Measurements from ENCODE around the gene HTT. TPM values are rescaled to one million over a fixed set of nuclear protein-coding genes. Genes with fewer than 3 reads are reported as not detected.

The HTT gene
- total and polyA plus RNA-seq, 9 of the 15 experiments (the other 6 are each of a cell fraction or from before 2014, with no cell fraction given), result 0.66 to 31.6 (median 14.7) TPM

DNA sequence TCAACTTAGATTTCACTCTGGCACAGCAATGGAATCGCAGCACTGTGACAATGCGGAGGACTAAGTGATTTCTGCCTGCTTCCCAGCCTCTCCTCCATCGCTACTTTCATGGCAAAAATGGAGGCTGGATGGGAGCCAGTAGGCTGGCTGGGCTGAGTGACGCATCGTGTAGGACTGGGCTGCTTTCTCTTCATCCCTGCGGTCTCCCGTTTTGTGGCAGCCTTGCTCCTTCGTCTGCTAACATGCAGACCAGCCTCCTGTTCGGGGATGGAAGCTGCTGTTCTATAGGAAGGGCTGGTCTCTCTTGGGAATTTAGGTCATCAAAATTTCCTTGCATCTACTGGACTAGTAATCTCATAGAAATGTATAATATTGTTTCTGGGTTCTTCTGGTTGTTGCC, 202.5 kb downstream of the HTT start (continued):
- TF ChIP-seq KLF6 (CRISPR knock-in tag; IDR thresholded peaks at IDR 0.05; ENCODE audit: borderline replicate concordance), result no peak

DNA sequence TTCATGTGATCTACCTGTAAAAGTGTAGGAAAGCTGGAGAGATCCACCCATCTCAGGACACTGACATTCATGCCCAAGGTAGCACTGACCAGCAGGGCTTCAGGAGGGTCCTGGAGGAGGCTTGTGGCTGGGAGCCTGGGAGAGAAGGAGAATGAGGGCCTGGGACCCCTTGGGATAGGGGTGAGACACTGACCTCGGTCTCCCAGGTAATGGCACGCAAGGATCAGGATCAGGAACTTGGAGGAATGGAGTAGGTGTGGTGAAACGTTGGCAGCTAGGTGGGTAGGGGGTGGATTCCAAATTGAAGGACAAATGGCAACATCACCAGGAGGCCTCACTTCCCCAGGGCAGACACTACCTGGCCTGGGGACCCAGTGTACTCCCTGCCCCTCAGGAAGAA, 206.0 kb downstream of the HTT start:
- Histone ChIP-seq H3K4me1 (replicated peaks in 1 of 2; ENCODE audit: control insufficient read depth in 2 of 2, insufficient read depth in 2 of 2, low read length in 2 of 2) (no peaks in the 10 kb centered on the region; a peak in 1 of 5 replicates), H2AFZ (ENCODE audit: low read depth, low read length) (no peak overlapping the region), H3K9ac (ENCODE audit: insufficient read depth in 1 of 2, low read depth in 2 of 2, low read length in 2 of 2) (no peak overlapping the region), H3K9me1 (ENCODE audit: control insufficient read depth, insufficient read depth, low read length) (no peaks in the 10 kb centered on the region), H3K4me3 (no peak overlapping the region), H4K20me1 (replicated peaks; ENCODE audit: control insufficient read depth, insufficient read depth, low read length) (no peaks in the 10 kb centered on the region; the same call in 1 of the 2 replicates), H3K36me3 (ENCODE audit: control insufficient read depth, insufficient read depth, low read length) (no peaks in the 10 kb centered on the region), H3K9me3 (replicated peaks; ENCODE audit: control insufficient read depth, insufficient read depth, low read depth, low read length) (no peaks in the 10 kb centered on the region), H3K79me2 (ENCODE audit: control insufficient read depth, insufficient read depth, low read length) (no peaks in the 10 kb centered on the region), H3K27me3 (ENCODE audit: control insufficient read depth in 2 of 2, insufficient read depth in 2 of 2, low read length in 2 of 2) (peaks cover 30 to 41% of the 10 kb centered on the region in 2 experiments; a peak in 4 of 5 replicates), H3K27ac (ENCODE audit: extremely low read depth, low read depth, low read length) (no peak overlapping the region), H3K4me2 (ENCODE audit: insufficient read depth, low read length) (no peak overlapping the region)
- no peak for ATAC-seq
- WGBS (ENCODE audit: insufficient coverage, low coverage, missing lambda C conversion rate), result 0% methylated on average over 3 of the region's 3 CpGs
- ChIA-PET POLR2A (no interaction called here), CTCF (ENCODE audit: low intra/inter-chr PET ratio) (no interaction called here)
- intact Hi-C loops (cut with micrococcal nuclease) (no loop called here), in situ Hi-C loops (cut with MboI) (no loop called here)
- FAIRE-seq, result no peak
- no TSS peak for BruUV-seq (replicated peaks)
- DNase-seq (ENCODE audit: extremely low read depth in 1 of 4, low spot score in 3 of 4), result no peak
- no peak for TF ChIP-seq YBX1 (IDR thresholded peaks at IDR 0.05)
- no peak for TF ChIP-seq KDM5B (IDR thresholded peaks at IDR 0.05; ENCODE audit: insufficient replicate concordance, low read depth, low read length)
- no peak for TF ChIP-seq ZNF77 (CRISPR knock-in tag; IDR thresholded peaks at IDR 0.05)

DNA sequence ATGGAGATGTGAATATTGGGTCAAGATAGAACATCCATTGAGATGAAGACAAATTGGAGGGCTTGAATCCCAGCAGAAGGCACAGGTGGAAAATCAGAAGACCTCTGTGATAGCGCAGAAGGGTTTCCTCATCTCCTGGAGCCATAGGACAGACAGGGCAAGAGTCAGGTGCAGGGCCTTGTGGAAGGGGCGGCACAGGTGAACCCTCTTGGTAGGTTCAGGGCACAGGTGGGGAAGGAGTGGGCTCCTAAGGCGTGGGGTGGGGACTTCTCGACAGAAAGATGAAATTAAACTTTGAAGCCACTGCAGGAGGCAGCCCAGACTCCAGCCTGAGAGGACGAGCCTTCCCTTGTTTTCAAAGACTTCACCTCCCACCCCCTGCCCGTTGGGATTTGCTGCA, 209.0 kb downstream of the HTT start:
- no peak for ATAC-seq
- intact Hi-C loops (cut with micrococcal nuclease), result no loop called here
- no peak overlapping the region for H3K4me3 ChIP-seq
- DNase-seq (ENCODE audit: extremely low read depth in 1 of 4, low spot score in 3 of 4), result no peak
- peaks cover 0 to 16% of the 10 kb centered on the region in 2 experiments; a peak in 1 of 5 replicates for H3K4me1 ChIP-seq (replicated peaks in 1 of 2; ENCODE audit: control insufficient read depth in 2 of 2, insufficient read depth in 2 of 2, low read length in 2 of 2)
- in situ Hi-C loops (cut with MboI), result no loop called here
- ChIA-PET CTCF (ENCODE audit: low intra/inter-chr PET ratio) (no interaction called here), POLR2A (no interaction called here)
- H2AFZ ChIP-seq (ENCODE audit: low read depth, low read length), result no peak overlapping the region
- H3K9ac ChIP-seq (ENCODE audit: insufficient read depth in 1 of 2, low read depth in 2 of 2, low read length in 2 of 2), result no peak overlapping the region
- no peak overlapping the region for H3K27ac ChIP-seq (ENCODE audit: extremely low read depth, low read depth, low read length)
- H3K79me2 ChIP-seq (ENCODE audit: control insufficient read depth, insufficient read depth, low read length), result no peaks in the 10 kb centered on the region
- no peaks in the 10 kb centered on the region for H3K9me3 ChIP-seq (replicated peaks; ENCODE audit: control insufficient read depth, insufficient read depth, low read depth, low read length)
- H3K27me3 ChIP-seq (ENCODE audit: control insufficient read depth in 2 of 2, insufficient read depth in 2 of 2, low read length in 2 of 2), result peaks cover 55 to 66% of the 10 kb centered on the region in 2 experiments; a peak in 4 of 5 replicates
- 3% methylated on average over 6 of the region's 6 CpGs for WGBS (ENCODE audit: insufficient coverage, low coverage, missing lambda C conversion rate)
- BruUV-seq (replicated peaks), result no TSS peak
- FAIRE-seq, result no peak
- no peaks in the 10 kb centered on the region for H3K36me3 ChIP-seq (ENCODE audit: control insufficient read depth, insufficient read depth, low read length)
- no peaks in the 10 kb centered on the region for H3K9me1 ChIP-seq (ENCODE audit: control insufficient read depth, insufficient read depth, low read length)
- H3K4me2 ChIP-seq (ENCODE audit: insufficient read depth, low read length), result no peak overlapping the region
- no peaks in the 10 kb centered on the region; the same call in none of the 2 replicates for H4K20me1 ChIP-seq (replicated peaks; ENCODE audit: control insufficient read depth, insufficient read depth, low read length)
- TF ChIP-seq PHTF2 (CRISPR knock-in tag; IDR thresholded peaks at IDR 0.05), result no peak
- no peak for TF ChIP-seq PHB2 (IDR thresholded peaks at IDR 0.05; ENCODE audit: low read depth)
- no peak for TF ChIP-seq ZNF3 (CRISPR knock-in tag; IDR thresholded peaks at IDR 0.05)
- no peak for TF ChIP-seq FOXM1 (IDR thresholded peaks at IDR 0.05; ENCODE audit: low read depth)
- no peak for TF ChIP-seq FOXM1 (CRISPR knock-in tag; IDR thresholded peaks at IDR 0.05; ENCODE audit: low read depth)
- TF ChIP-seq RAD21 (CRISPR knock-in tag; conservative IDR thresholded peaks at IDR 0.05 in 1 of 2, IDR thresholded peaks at IDR 0.05 in 1 of 2), result no peak
- no peak for TF ChIP-seq ZNF586 (CRISPR knock-in tag; conservative IDR thresholded peaks at IDR 0.05)
- TF ChIP-seq ZNF561 (CRISPR knock-in tag; conservative IDR thresholded peaks at IDR 0.05), result no peak
